Adrenal gland (tissue), 12 donors: Measurements from ENCODE around the gene DDX27. TPM values are rescaled to one million over a fixed set of nuclear protein-coding genes. Genes with fewer than 3 reads are reported as not detected.

Experiments used
- DNase-seq, 7 donors: peaks; one replicate each; pipeline ENCODE4 v3.0.0-alpha.2; 2019 to 2020
- H3K27ac ChIP-seq, 5 donors: fragments of 200-600 bp; sonication (generic) in 4 of 5; 1 replicate in 3 of 5; 2 replicates in 2 of 5; pipeline versions ENCODE4 v1.5.1 to v1.8.0; 2016 to 2020; ENCODE audit warnings: mild to moderate bottlenecking in 1 of 5
- H3K27me3 ChIP-seq: fragments of 200-600 bp; 2 replicates; pipeline ENCODE4 v1.8.0; 2021
- H3K36me3 ChIP-seq, 2 donors: fragments of 200-600 bp; replicated peaks in 1 of 2; 1 replicate in 1 of 2; 2 replicates in 1 of 2; pipeline versions ENCODE4 v1.5.1 to v1.8.0; 2018 to 2022
- H3K4me1 ChIP-seq, 2 donors: fragments of 200-600 bp; replicated peaks in 1 of 2; 1 replicate in 1 of 2; 2 replicates in 1 of 2; pipeline versions ENCODE4 v1.5.1 to v1.8.0; 2018 to 2021
- H3K4me3 ChIP-seq, 4 donors: fragments of 200-600 bp; sonication (generic) in 3 of 4; one replicate each; pipeline ENCODE4 v1.5.1; 2016 to 2018
- H3K9me3 ChIP-seq, 3 donors: fragments of 200-600 bp; sonication (generic) in 1 of 3; replicated peaks in 1 of 3; 1 replicate in 2 of 3; 2 replicates in 1 of 3; pipeline versions ENCODE4 v1.5.1 to v1.8.0; 2016 to 2021
- POLR2A ChIP-seq, 2 donors: fragments of 450-650 bp; IDR thresholded peaks; one replicate each; pipeline ENCODE4 v1.6.1; 2017; ENCODE audit warnings: antibody characterized with exemption in 2 of 2, mild to moderate bottlenecking in 2 of 2, moderate library complexity in 1 of 2
- WGBS, 4 donors: extraction: QIAGEN DNeasy Blood & Tissue Kit in 2 of 4; methylation state at CpG; one replicate each; pipeline versions ENCODE4 v1.1.5 to v1.1.7; 2013 to 2017; 5-methylcytosine and 5-hydroxymethylcytosine counted together
- intact Hi-C, 2 donors: fragments of 100-400 bp; cut with DNase I; formaldehyde crosslinking; loops; one replicate each; pipeline versions ENCODE4 v1.14.1 to v1.15.0; 2022 to 2023
- polyA plus RNA-seq, 3 donors: library from polyadenylated mRNA; stranded (reverse); fragments of 200-250 nt in 2 of 3; fragments of 350-450 nt in 1 of 3; fragmentation: Illumina TruSeq in 1 of 3; extraction: RNeasy Lipid Tissue Mini Kit (QIAGEN cat#74804) in 1 of 3; gene quantifications; one replicate each; pipeline ENCODE4 v1.2.3, GENCODE V29; 2013 to 2014
- total RNA-seq, 9 donors: library from RNA; depleted of rRNA in 4 of 9; stranded (reverse); fragments of >200 nt in 4 of 9; fragments of 120-200 nt in 1 of 9; fragmentation: NEBNext Ultra II Directional in 1 of 9; extraction: Animal tissue kit (Norgen Biotek cat#: 25700) in 1 of 9; gene quantifications; one replicate each; pipeline versions ENCODE4 v1.1.0 to v1.2.4, GENCODE V29; 2013 to 2023
- TF ChIP-seq, protein P1 (sequence below), 6 experiments: fragments of 450-650 bp in 4 of 6; fragments of 200-600 bp in 2 of 6; sonication (generic) in 1 of 6; IDR thresholded peaks; 1 replicate in 5 of 6; 2 replicates in 1 of 6; pipeline versions ENCODE4 v1.5.1 to v1.8.0; 2016 to 2021; ENCODE audit warnings: antibody characterized with exemption in 6 of 6, mild to moderate bottlenecking in 2 of 6, moderate library complexity in 1 of 6
- donor health status: healthy with polysubstance abuse.
- donor health status: Bipolar disorder and iron deficiency.
- donor health status: DM: yes; HTN: yes; CAD: no.
- donor health status: DM: no; HTN: no; CAD: no.
- donor health status: DM: no; HTN: no; CAD: no.
- donor health status: DM: yes; HTN: yes; CAD: no.

The DDX27 gene
- total and polyA plus RNA-seq, 12 donors, result 18.7 to 42.3 (median 23.2) TPM

DNA sequence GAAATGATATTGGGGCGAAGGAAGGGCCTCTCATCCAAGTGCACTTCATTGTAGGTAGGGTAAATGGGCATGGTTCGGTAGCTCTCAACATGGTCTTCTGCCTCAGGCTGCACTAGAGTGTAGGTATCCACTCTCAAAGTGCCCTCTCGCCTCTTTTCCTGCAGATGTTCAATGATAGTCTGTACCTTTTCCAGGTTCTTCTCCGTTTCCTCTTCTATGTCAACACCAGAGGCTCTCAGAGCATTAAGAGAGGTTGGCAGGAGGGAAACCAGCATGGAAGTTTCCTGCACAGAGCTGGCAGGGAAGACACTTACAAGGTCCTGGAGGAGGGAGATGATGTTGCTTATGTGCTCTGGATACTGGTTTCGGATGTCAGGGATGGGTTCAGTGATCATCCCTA, 51.5 kb downstream of the DDX27 start:
- 94 to 97% (median 96%) methylated on average over 5 of the region's 5 CpGs for WGBS, 4 donors
- Histone ChIP-seq H3K4me1 (peaks cover 5 to 60% of the 10 kb centered on the region in 2 donors), H3K36me3 (peaks cover 0 to 61% of the 10 kb centered on the region in 2 donors), H3K9me3 (no peaks in the 10 kb centered on the region), H3K27me3 (no peaks in the 10 kb centered on the region), H3K4me3 (no peak overlapping the region), H3K27ac (no peak overlapping the region)
- DNase-seq, result no peak
- TF ChIP-seq, protein P1, sequence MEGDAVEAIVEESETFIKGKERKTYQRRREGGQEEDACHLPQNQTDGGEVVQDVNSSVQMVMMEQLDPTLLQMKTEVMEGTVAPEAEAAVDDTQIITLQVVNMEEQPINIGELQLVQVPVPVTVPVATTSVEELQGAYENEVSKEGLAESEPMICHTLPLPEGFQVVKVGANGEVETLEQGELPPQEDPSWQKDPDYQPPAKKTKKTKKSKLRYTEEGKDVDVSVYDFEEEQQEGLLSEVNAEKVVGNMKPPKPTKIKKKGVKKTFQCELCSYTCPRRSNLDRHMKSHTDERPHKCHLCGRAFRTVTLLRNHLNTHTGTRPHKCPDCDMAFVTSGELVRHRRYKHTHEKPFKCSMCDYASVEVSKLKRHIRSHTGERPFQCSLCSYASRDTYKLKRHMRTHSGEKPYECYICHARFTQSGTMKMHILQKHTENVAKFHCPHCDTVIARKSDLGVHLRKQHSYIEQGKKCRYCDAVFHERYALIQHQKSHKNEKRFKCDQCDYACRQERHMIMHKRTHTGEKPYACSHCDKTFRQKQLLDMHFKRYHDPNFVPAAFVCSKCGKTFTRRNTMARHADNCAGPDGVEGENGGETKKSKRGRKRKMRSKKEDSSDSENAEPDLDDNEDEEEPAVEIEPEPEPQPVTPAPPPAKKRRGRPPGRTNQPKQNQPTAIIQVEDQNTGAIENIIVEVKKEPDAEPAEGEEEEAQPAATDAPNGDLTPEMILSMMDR (IDR thresholded peaks at IDR 0.05), result no peak
- no peak for TF ChIP-seq POLR2A (IDR thresholded peaks at IDR 0.05)
- intact Hi-C loops, result no loop called here

DNA sequence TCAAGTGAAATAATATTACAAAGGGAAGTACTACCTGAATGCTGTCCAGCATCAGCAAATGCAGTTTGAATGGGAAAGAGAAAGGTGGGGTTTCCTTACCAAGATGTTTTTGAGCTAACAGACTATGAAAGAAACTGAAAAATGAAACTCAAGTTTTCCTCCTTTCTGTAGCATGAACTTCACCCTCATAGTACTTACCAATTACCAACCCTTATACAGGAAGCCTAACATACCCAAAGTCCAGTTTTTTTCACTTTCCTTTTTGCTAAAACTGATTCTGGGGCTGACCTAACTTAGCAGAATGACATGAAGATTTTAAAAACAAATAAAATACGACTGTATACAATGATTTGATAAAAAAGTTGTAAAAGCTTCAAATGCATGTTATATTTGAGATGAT, 53.4 kb downstream of the DDX27 start:
- Histone ChIP-seq H3K9me3 (no peaks in the 10 kb centered on the region), H3K27ac (no peak overlapping the region), H3K4me1 (peaks cover 17 to 62% of the 10 kb centered on the region in 2 donors), H3K36me3 (peaks cover 0 to 58% of the 10 kb centered on the region in 2 donors), H3K4me3 (no peak overlapping the region), H3K27me3 (no peaks in the 10 kb centered on the region)
- intact Hi-C loops, result no loop called here
- 72 to 89% (median 77%) methylated on average over 1 of the region's 1 CpG for WGBS, 4 donors
- no peak for DNase-seq
- TF ChIP-seq, protein P1 (IDR thresholded peaks at IDR 0.05), result no peak
- TF ChIP-seq POLR2A (IDR thresholded peaks at IDR 0.05), result no peak

DNA sequence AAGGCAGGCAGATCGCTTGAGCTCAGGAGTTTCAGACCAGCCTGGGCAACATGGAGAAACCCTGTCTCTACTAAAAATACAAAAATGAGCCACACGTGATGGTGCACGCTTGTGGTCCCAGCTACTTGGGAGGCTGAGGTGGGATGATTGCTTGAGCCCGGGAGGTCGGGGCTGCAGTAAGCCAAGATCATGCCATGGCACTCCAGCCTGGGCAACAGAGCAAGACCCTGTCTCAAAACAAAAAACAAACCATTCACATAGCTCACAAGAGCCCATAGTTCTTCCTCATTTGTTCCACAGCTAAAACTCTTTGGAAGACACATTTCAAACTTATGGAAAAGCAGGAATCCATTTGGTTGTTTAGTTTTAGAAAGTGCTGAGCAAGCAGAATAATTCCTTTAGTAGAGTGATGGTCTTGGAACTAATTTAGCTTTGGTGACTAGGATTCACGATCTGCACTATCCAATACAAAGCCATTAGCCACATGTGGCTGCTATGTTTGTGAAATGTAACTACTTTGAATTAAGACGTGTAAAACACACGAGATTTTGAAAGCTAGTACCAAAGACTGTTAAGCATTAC, 54.6 kb downstream of the DDX27 start:
- intact Hi-C loops, result no loop called here
- WGBS, 4 donors, result 89 to 94% (median 90%) methylated on average over 8 of the region's 8 CpGs
- H3K36me3 ChIP-seq, result peaks cover 0 to 57% of the 10 kb centered on the region in 2 donors
- TF ChIP-seq, protein P1 (IDR thresholded peaks at IDR 0.05), result no peak
- TF ChIP-seq POLR2A (IDR thresholded peaks at IDR 0.05), result no peak
- no peaks in the 10 kb centered on the region for H3K9me3 ChIP-seq
- H3K4me1 ChIP-seq, result peaks cover 17 to 53% of the 10 kb centered on the region in 2 donors
- H3K27me3 ChIP-seq, result no peaks in the 10 kb centered on the region
- no peak for DNase-seq
- no peak overlapping the region for H3K4me3 ChIP-seq
- H3K27ac ChIP-seq, result no peak overlapping the region

DNA sequence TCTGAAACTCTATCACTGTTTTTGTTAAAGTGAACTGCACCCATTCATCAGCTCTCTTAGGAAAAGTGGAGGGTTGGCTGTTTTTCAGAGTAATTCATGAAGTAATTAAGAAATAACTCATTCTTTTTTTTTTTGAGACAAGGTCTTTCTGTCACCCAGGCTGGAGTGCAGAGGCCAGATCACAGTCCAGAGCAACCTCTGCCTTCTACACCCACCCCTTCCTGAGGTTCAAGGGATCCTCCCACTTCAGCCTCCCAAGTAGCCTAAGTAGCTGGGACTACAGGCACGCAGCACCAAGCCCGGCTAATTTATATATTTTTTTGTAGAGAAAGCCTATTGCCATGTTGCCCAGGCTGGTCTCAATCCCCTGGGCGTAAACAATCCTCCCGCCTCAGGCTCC, 56.0 kb downstream of the DDX27 start:
- Histone ChIP-seq H3K27ac (no peak overlapping the region), H3K27me3 (no peaks in the 10 kb centered on the region), H3K36me3 (peaks cover 0 to 53% of the 10 kb centered on the region in 2 donors), H3K4me3 (no peak overlapping the region), H3K4me1 (peaks cover 25 to 51% of the 10 kb centered on the region in 2 donors), H3K9me3 (no peaks in the 10 kb centered on the region)
- no peak for DNase-seq
- 89 to 100% (median 94%) methylated on average over 3 to 4 of the region's 4 CpGs for WGBS, 4 donors
- no peak for TF ChIP-seq POLR2A (IDR thresholded peaks at IDR 0.05)
- TF ChIP-seq, protein P1 (IDR thresholded peaks at IDR 0.05), result no peak
- intact Hi-C loops, result no loop called here
